Femur (tissue), 1 donor: Measurements from ENCODE around the gene SPAG16.
"Not testable (repeated sequence)": the region's sequence is repeated elsewhere in the genome, so short reads cannot be mapped to it uniquely, and the experiment has no call there.

ENCODE experiments used
- DNase-seq: peaks from one replicate; pipeline ENCODE4 v3.0.0-alpha.2; 2017

SPAG16 gene

DNA sequence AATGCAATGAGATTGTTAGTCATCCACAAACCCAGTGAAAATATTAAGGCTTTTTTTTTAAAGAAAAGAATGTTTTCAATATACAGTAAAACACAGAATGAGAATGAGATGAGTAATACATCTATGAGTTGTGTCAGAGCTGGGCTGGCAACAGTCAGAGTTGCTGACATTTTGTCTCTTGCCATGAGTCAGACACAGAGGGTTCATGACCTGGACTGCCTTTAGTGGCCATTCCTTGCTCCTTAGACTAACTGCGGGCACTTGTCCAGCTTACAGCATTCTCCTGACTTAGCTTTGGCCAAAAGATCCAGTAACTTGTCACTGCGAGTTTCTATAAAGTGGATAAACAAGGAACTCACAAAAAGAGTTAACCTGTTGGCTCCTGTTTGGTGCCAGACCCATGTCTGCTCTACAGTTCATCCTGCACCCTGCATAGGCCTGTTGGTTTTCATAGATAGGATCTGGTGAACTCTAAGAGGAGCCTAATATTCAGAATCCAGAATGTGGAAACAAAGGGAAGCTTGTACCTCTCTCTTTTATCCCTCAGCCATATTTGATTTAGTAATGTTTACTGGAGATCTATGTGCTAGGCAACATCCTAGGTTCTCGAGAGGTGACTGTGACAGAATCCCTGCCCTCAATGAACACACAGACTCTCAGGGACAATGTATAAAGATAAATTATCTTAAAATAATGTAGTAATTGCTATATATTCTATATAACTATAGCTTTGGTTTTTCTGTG is 735.1 kb downstream of the SPAG16 start:
- DNase-seq = peak; percentile 17

DNA sequence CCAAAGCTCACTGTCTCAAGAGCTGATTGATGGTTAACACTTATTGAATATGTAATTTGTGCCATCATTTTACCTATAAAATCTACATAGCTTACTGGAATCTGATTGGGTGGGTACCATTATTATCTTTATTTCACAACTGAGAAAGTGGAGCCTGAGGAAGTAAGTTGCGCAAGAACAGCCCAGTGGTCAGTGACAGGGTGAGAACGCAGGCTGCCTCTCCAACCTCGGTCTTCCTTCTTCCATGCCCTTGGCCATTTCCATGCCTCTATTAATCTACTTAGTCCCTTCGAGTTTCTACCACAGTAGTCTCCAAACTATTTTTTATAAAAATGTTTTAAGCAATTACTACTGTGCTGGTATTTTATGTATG is 735.7 kb downstream of the SPAG16 start:
- DNase-seq = no peak

DNA sequence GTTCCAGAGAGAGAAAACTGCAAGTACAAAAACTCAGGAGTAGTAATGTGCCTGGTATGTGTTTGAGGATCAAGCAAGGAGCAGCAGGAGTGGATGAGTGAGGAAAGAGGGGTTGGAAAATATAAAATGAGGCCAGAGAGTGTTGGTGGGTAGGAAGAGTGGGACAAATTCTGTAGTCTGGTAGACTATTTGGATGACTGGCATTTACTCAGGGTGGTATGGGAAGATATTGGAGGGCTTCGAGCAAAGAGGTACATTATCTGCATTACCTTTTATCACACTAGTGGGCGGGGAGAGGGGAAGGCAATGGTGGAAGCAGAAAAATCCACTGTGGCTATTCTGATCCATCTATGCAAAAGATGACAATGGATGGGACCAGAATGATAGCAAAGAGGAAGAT is 744.9 kb downstream of the SPAG16 start:
- no peak for DNase-seq

- DNase-seq = no peak
Measured at GRCh38 chr2:214031566-214031965, 747.3 kb downstream of the SPAG16 start.

DNA sequence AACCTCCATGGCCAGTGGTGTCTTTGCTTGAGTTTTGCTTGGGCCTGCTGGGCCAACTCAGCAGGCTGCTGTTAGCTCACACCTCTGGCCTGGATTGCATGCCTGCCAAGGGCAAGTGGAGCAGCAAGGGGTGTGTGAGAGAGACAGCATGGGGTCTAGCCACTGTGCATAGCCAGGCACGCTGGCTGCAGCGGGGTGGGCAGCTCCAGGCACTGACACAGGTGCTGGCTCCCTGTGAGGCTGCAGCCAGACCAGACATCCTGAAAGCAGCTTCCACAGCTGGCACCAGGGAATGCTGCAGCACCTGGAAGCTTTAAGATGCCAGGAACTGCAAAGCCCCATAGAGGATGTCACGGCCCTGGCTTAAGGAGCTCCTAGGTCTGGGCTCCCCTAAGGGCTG is 750.2 kb downstream of the SPAG16 start:
- no peak for DNase-seq

- no peak for DNase-seq
Measured at GRCh38 chr2:214035091-214035852, 751.0 kb downstream of the SPAG16 start.

DNA sequence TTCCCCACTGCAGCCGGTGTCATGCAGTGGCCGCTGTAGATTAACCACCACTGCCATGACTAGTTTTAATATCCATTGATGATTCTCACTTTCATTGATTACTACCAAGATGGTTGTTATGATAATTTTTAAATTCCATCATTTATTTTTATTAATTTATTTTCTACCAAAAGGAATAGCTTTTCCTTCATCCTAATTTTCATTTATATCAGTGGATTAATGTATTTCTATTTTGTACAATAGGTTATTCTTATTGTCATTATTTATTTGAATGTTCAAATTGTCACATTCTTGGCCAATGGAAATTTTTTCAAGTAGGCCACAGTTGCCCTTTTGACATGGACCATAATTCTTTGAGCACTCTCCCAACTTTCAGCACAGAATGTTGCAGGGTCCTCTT is 751.7 kb downstream of the SPAG16 start:
- no peak for DNase-seq

DNA sequence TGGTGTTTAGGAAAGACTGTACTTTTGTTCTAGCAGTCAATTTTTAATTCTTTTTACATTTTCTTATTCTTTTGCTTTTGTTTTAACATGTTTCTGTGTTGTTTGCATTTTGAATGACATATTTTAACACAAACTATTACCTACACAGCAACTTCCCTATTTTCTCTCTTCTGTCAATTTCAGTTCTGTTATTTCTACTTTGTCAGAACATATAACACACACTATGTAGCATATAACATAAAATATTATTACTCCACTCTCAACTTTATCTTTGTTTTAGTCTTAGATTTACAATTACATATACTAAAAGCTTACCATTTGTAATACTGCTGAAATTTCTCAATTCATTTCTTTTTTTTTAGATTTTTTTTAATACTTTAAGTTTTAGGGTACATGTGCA is 753.9 kb downstream of the SPAG16 start:
- no peak for DNase-seq

GRCh38 chr2:214050731-214051130 is 766.5 kb downstream of the SPAG16 start:
- peak; percentile 36 for DNase-seq

DNA sequence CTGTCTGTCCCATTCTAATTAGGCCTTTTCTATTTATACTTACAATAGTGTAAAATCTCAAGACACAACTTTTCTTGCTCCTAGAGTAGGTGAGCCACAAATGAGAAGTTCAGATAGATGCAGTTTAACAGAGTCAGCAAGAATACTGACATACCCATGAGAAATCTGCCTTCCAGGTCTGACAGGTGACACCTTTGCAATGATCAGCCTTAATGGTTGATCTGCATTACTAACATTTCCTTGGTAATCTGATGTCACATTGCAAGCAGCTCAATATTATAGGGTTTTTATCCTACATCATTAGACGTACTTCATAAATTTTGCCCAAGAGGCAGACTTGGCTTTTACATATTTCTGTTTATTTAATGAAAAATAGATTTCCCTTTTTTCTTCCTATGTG is 767.3 kb downstream of the SPAG16 start:
- no peak for DNase-seq

GRCh38 chr2:214052235-214052634 is 768.0 kb downstream of the SPAG16 start:
- no peak for DNase-seq

GRCh38 chr2:214057986-214058385 is 773.7 kb downstream of the SPAG16 start:
- DNase-seq = no peak

DNA sequence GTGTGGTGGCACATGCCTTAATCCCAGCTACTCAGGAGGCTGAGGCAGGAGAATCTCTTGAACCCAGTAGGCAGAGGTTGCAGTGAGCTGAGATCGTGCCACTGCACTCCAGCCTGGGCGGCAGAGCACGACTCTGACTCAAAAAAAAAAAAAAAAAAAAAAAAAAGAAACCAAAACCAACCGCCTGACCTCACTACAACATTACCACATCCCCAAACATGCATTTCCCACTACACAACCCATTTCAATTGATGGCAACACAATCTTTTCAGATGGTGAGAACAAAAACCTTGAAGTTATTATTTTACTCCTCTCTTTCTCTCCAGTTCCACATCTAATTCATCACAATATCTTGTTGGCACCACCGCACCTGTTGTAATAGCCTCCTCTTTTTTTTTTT is 778.0 kb downstream of the SPAG16 start:
- not testable (repeated sequence) for DNase-seq

DNA sequence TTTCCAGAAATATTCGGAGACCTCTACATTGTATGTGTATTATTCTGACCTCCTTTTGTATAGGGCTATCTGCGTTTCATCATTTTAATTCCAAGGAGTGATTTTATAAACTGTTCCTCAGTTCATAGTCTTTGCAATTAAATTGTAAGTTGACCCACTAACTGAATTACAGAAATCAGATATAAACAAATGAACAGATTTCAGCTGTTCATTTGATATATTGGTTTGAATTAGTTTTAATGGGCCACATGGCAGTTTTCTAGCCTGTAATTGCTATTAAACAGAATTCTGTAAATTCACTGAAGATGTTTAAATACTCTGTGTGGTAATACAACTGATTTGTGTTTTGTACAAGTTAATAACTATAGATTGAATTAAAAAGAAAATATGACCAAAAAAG is 780.2 kb downstream of the SPAG16 start:
- DNase-seq = no peak

GRCh38 chr2:214066862-214067261 is 782.6 kb downstream of the SPAG16 start:
- no peak for DNase-seq

DNA sequence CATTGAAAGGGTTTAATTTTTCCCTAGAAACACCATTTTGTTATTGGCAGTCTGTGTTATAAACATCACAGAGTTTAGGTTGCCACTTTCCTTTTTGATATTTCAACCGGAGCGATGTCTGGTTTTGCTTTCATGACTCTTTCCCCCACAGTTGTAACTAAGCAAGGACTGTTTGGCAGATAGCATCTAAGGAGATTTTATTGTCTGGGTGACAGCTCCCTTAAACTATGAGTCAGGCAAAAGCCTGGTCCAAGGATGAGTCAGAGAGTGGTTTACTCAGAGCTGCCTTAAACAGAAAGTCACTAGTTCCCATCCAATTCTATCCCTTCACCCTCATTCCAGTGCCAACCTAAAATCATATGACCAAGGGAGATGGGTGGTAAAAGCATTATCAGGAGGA is 785.0 kb downstream of the SPAG16 start:
- DNase-seq = peak; percentile 27

DNA sequence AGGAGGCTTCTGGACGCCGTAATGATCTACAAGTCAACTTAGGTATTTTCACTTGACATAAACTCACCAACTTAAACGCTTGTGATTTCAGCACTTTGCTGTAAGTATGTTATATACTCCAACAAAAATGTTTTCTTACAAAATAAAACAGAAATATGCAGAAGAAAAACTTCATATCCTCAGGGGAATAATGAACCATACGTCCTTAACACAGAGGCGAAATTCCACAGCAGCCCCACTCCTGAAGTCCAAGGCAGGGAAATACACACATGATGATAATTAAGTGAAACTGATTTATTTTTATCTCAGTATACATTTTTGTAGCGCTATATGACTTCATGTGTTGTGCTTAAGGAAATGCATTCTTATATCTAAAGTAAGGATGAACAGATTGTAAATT is 791.2 kb downstream of the SPAG16 start:
- no peak for DNase-seq

DNA sequence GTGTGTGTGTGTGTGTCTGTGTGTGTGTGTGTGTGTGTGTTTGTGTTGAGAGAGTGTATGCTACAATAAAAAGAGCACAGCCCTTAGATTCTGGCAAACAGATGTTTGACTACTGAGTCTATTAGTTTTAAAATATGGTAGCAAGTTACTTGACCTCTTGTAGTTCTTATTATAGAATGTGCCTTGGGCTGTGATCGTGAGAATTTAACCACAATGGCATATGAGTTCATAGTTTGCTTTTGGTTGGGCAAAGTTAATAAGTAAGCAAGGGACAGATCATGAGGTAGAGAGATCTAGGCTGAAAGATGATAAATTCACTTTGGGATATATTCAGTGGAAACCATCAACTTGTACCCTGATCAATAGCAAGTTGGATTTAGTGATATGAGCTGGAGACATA is 792.3 kb downstream of the SPAG16 start:
- DNase-seq = no peak

GRCh38 chr2:214077727-214078126 is 793.5 kb downstream of the SPAG16 start:
- no peak for DNase-seq

DNA sequence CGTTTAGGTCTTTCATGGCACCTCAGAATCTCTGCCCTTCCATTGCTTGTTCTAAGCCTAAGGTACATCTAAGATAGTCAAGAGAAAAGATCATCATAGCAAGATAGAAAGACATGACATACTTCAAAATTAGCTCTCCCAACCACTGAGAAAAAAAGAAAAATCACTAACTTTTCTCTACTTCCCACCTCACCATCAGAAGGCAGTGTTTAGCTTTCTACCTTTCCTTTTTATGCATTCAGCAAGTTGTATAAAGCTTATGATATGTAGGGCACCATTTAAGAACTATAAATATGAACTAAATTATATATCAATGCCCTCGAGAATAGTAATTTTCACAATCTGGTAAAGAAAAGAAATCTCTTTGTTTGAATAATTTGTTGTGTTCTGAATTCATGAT is 794.8 kb downstream of the SPAG16 start:
- no peak for DNase-seq

DNA sequence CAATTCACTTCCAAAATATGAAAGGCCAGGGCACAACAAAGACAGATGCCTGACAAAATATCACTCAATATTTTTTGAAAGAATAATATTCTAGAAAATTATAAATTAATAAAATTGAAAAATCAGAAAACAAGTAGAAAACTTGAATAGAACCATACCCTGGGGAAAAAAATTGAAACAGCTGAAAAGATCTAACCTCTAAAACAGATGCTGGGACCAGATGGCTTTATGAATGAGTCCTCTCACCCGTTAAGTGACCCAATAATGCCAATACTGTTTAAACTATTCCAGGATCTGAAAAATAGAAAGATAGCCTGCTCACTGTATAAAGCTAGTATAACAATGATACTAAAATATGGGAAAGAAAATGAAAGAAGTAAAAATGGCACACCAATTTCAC is 804.3 kb downstream of the SPAG16 start:
- DNase-seq = no peak

GRCh38 chr2:214096208-214096715 is 812.0 kb downstream of the SPAG16 start:
- no peak for DNase-seq

GRCh38 chr2:214098811-214099210 is 814.5 kb downstream of the SPAG16 start:
- DNase-seq = no peak

DNA sequence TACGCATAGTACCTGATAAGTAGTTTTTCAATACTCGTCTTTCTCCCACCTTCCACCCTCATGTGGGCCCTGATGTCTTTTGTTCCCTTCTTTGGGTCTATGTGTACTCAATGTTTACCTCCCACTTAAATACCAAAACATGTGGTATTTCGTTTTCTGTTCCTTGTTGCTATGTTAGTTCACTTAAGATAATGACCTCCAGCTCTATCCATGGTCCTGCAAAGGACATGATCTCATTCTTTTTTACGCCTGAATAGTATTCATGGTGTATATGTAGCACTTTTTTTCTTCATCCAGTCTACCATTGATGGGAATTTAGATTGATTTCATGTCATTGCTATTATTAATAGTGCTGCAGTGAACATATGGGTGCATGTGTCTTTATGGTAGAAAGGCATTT is 816.2 kb downstream of the SPAG16 start:
- DNase-seq = no peak
